Loucy (cell line): ENCODE data around the gene SLC22A23.

Experiments used
- H2AFZ ChIP-seq: fragments of 200-600 bp; sonication (generic); 2 replicates; pipeline ENCODE4 v1.6.0; 2016; ENCODE audit warnings: antibody characterized with exemption, mild to moderate bottlenecking, low read length, moderate library complexity
- H3F3A ChIP-seq: fragments of 200-600 bp; 2 replicates; pipeline ENCODE4 v1.6.0; 2016; ENCODE audit warnings: antibody characterized with exemption, low read depth, mild to moderate bottlenecking
- H3K27me3 ChIP-seq: fragments of 200-600 bp; sonication (generic); 2 replicates; pipeline ENCODE4 v1.6.1; 2014; ENCODE audit warnings: low read length, mild to moderate bottlenecking; ENCODE audit not compliant: insufficient read depth, poor library complexity, severe bottlenecking
- H3K36me3 ChIP-seq: fragments of 200-600 bp; sonication (generic); 2 replicates; pipeline ENCODE4 v1.6.1; 2016; ENCODE audit warnings: low read length; ENCODE audit not compliant: insufficient read depth
- H3K4me1 ChIP-seq: fragments of 200-600 bp; sonication (generic); 2 replicates; pipeline ENCODE4 v1.5.1; 2014; ENCODE audit warnings: low read length, mild to moderate bottlenecking; ENCODE audit not compliant: insufficient read depth, poor library complexity, severe bottlenecking
- H3K4me2 ChIP-seq: fragments of 200-600 bp; sonication (generic); 2 replicates; pipeline ENCODE4 v1.6.0; 2014; ENCODE audit warnings: antibody characterized with exemption, low read length, low read depth, mild to moderate bottlenecking; ENCODE audit not compliant: poor library complexity, severe bottlenecking
- H3K4me3 ChIP-seq: fragments of 200-600 bp; sonication (generic); 2 replicates; pipeline ENCODE4 v1.5.1; 2014; ENCODE audit warnings: low read length, mild to moderate bottlenecking, mixed read lengths; ENCODE audit not compliant: poor library complexity, severe bottlenecking
- H3K79me2 ChIP-seq: fragments of 200-600 bp; sonication (generic); 2 replicates; pipeline ENCODE4 v1.6.1; 2014; ENCODE audit warnings: low read length; ENCODE audit not compliant: insufficient read depth
- H3K9ac ChIP-seq: fragments of 200-600 bp; sonication (generic); 2 replicates; pipeline ENCODE4 v1.6.0; 2014; ENCODE audit warnings: mild to moderate bottlenecking, low read depth, low read length, moderate library complexity; ENCODE audit not compliant: poor library complexity, severe bottlenecking
- H3K9me2 ChIP-seq: fragments of 200-600 bp; sonication (generic); replicated peaks from 2 replicates; pipeline ENCODE4 v1.6.1; 2016; ENCODE audit warnings: low read depth, low read length, mixed read lengths
- H3K9me3 ChIP-seq: fragments of 200-600 bp; sonication (generic); 2 replicates; pipeline ENCODE4 v1.6.1; 2014; ENCODE audit warnings: mild to moderate bottlenecking, antibody characterized with exemption, low read length, low read depth; ENCODE audit not compliant: insufficient read depth
- H4K20me1 ChIP-seq: fragments of 200-600 bp; sonication (generic); 2 replicates; pipeline ENCODE4 v1.6.0; 2014; ENCODE audit warnings: antibody characterized with exemption, low read length, mild to moderate bottlenecking; ENCODE audit not compliant: insufficient read depth, poor library complexity, severe bottlenecking
- EZH2phosphoT487 ChIP-seq: fragments of 200-600 bp; IDR thresholded peaks from 2 replicates; pipeline ENCODE4 v1.6.1; 2018; ENCODE audit warnings: antibody characterized with exemption, mild to moderate bottlenecking, moderate library complexity, borderline replicate concordance
- TF ChIP-seq, protein P1 (sequence below): fragments of 200-600 bp; sonication (generic); conservative IDR thresholded peaks from 2 replicates; pipeline ENCODE4 v1.5.1; 2014; ENCODE audit warnings: mild to moderate bottlenecking, antibody characterized with exemption, low read length

The SLC22A23 gene

DNA sequence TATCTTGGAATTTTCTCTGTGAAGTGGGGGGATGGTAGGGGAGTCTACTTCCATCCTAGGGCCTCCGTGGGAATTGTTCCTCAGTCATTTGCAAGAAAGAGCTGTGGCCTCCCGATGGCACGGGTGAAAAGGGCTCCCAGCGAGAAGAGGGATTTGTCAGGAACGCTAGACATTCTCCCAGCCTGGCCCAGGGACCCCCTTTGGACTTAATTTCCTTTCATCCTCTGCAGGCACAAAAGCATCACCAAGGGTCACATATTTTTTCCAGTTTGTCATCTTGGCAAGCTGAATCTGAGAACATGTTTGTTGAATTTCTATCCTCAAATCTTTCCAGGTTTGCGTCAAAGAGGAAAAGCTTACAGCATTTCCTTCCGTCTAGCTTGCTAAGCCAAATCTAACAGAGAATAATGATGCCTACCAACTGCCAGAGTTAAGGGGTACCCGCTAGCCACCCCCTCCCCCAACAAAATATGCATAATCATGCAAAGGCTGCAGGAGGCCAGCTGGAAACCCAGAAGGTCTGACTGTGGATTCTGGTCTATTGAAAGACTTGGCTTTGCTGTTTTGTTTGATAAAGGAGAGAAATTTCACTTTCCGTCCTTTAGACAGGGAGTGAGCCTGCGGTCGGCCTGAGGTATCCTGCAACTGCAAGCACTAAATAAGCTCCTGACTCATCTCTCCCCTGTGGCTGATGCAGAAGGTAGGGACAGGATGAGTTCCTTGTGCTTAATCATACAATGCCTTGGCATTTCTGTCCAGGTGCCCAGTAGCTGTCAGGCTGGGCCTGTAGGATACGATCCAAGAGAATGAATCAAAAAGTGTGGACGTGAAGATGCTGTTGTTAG lies 175.0 kb downstream of the SLC22A23 start:
- Histone ChIP-seq H3K9ac (no peak overlapping the region), H3K9me2 (no peaks in the 10 kb centered on the region), H3K4me2 (no peak overlapping the region), H3K36me3 (no peaks in the 10 kb centered on the region), H3K27me3 (no peaks in the 10 kb centered on the region), H4K20me1 (no peaks in the 10 kb centered on the region), H3K9me3 (no peaks in the 10 kb centered on the region), H3K4me1 (peaks cover 13% of the 10 kb centered on the region), H3K79me2 (no peaks in the 10 kb centered on the region), H3K4me3 (no peak overlapping the region), H3F3A (no peaks in the 10 kb centered on the region), H2AFZ (no peak overlapping the region)
- TF ChIP-seq, protein P1, sequence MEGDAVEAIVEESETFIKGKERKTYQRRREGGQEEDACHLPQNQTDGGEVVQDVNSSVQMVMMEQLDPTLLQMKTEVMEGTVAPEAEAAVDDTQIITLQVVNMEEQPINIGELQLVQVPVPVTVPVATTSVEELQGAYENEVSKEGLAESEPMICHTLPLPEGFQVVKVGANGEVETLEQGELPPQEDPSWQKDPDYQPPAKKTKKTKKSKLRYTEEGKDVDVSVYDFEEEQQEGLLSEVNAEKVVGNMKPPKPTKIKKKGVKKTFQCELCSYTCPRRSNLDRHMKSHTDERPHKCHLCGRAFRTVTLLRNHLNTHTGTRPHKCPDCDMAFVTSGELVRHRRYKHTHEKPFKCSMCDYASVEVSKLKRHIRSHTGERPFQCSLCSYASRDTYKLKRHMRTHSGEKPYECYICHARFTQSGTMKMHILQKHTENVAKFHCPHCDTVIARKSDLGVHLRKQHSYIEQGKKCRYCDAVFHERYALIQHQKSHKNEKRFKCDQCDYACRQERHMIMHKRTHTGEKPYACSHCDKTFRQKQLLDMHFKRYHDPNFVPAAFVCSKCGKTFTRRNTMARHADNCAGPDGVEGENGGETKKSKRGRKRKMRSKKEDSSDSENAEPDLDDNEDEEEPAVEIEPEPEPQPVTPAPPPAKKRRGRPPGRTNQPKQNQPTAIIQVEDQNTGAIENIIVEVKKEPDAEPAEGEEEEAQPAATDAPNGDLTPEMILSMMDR: no peak
- TF ChIP-seq EZH2phosphoT487: no peak

DNA sequence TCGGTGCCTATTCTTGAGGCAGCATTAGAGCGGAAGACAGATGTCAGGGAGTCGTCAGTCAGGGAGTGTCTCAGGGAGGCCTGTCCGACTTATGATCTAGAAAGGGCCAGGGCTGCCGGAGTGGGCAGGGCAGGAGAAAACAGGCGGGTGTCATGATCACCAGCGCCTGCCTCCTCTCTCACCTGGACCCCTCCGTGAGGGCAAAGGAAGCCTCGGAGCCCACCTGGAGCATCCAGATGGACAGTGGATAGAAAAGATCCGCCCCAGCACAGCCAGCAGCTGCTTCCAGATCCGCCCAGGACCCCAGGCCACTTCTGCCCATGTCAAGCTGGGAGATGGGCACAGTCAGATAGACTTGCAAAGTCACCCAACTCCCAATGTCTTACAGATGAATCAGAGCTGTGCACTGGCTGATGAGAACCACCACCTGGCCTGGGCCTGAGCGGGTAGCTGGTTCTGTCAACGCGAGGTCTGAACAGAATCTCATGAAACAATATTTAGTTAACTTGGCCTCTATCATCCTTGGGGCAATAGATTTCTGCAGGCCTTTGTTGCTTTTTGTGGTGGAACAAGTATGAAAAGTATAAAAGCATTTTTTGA lies 175.9 kb downstream of the SLC22A23 start:
- Histone ChIP-seq H3K9me3 (no peaks in the 10 kb centered on the region), H4K20me1 (no peaks in the 10 kb centered on the region), H3F3A (no peaks in the 10 kb centered on the region), H3K4me1 (peaks cover 13% of the 10 kb centered on the region), H3K27me3 (no peaks in the 10 kb centered on the region), H3K36me3 (no peaks in the 10 kb centered on the region), H3K4me3 (no peak overlapping the region), H3K9me2 (no peaks in the 10 kb centered on the region), H3K79me2 (no peaks in the 10 kb centered on the region), H2AFZ (no peak overlapping the region), H3K9ac (no peak overlapping the region), H3K4me2 (no peak overlapping the region)
- TF ChIP-seq EZH2phosphoT487: no peak
- TF ChIP-seq, protein P1: no peak

DNA sequence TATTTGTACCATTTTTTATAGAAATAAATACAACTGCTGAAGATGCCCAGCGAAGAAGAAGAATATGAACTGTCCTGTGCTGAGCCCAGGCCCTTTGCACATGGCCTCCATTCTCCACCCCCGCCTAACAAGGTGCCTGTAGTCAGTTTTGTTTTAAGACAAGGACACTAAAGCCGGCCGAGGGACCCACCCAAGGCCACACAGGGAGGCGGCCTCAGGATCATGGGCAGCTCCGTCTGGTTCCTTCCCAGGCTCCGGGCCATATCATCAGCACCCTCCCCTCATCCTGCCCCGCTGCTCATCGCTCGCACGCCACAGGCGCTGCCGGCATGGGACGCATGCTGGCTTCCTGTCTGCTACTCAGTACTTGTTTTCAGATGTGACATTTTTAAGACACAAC lies 176.8 kb downstream of the SLC22A23 start:
- H3K9me3 ChIP-seq: no peaks in the 10 kb centered on the region

More for the DNA sequence above, 176.8 kb downstream of the SLC22A23 start:
- no peaks in the 10 kb centered on the region for H3K36me3 ChIP-seq
- TF ChIP-seq, protein P1: no peak
- TF ChIP-seq EZH2phosphoT487: no peak
- no peak overlapping the region for H3K4me3 ChIP-seq
- no peaks in the 10 kb centered on the region for H3K27me3 ChIP-seq
- H3K79me2 ChIP-seq: no peaks in the 10 kb centered on the region
- H3F3A ChIP-seq: no peaks in the 10 kb centered on the region
- no peak overlapping the region for H3K4me2 ChIP-seq
- no peak overlapping the region for H2AFZ ChIP-seq
- H3K9me2 ChIP-seq: no peaks in the 10 kb centered on the region
- H3K9ac ChIP-seq: no peak overlapping the region
- H4K20me1 ChIP-seq: no peaks in the 10 kb centered on the region
- H3K4me1 ChIP-seq: peaks cover 13% of the 10 kb centered on the region
